Gastroesophageal sphincter (tissue), 4 donors: ENCODE data around the gene NAV2. TPM values are rescaled to one million over a fixed set of nuclear protein-coding genes. Genes with fewer than 3 reads are reported as not detected.
A peak's percentile ranks its signal among the peaks of the same experiment; 100 is the strongest.

Experiments used
- ATAC-seq: fragments of 150-250 bp; one replicate; pipeline ENCODE4 v1.9.1; 2016; ENCODE audit warnings: mild to moderate bottlenecking, moderate library complexity
- H3K27ac ChIP-seq, 4 donors: fragments of 200-600 bp; sonication (generic) in 3 of 4; 1 replicate in 3 of 4; 2 replicates in 1 of 4; pipeline ENCODE4 v1.5.1; 2016 to 2019
- H3K27me3 ChIP-seq: fragments of 200-600 bp; sonication (generic); one replicate; pipeline ENCODE4 v1.5.1; 2019
- H3K36me3 ChIP-seq, 2 donors: fragments of 200-600 bp; sonication (generic); one replicate each; pipeline ENCODE4 v1.5.1; 2019; ENCODE audit warnings: control low read depth in 1 of 2
- H3K4me1 ChIP-seq, 3 donors: fragments of 200-600 bp; sonication (generic); 1 replicate in 2 of 3; 2 replicates in 1 of 3; pipeline ENCODE4 v1.5.1; 2016 to 2019; ENCODE audit warnings: control low read depth in 2 of 3
- H3K4me3 ChIP-seq, 2 donors: fragments of 200-600 bp; sonication (generic); one replicate each; pipeline ENCODE4 v1.5.1; 2019; ENCODE audit warnings: mild to moderate bottlenecking in 1 of 2, moderate library complexity in 1 of 2
- H3K9me3 ChIP-seq, 3 donors: fragments of 200-600 bp; sonication (generic); one replicate each; pipeline ENCODE4 v1.5.1; 2017 to 2019; ENCODE audit warnings: control low read depth in 2 of 3
- CTCF ChIP-seq, 4 experiments: fragments of 200-600 bp in 2 of 4; fragments of 450-650 bp in 2 of 4; sonication (generic) in 1 of 4; IDR thresholded peaks; one replicate each; pipeline ENCODE4 v1.5.1; 2017 to 2019; ENCODE audit warnings: antibody characterized with exemption in 4 of 4, mild to moderate bottlenecking in 2 of 4, moderate library complexity in 2 of 4
- EP300 ChIP-seq: sonication (generic); formaldehyde crosslinking; IDR thresholded peaks from one replicate; pipeline ENCODE4 v1.6.1; 2017; ENCODE audit warnings: antibody characterized with exemption, mild to moderate bottlenecking
- POLR2A ChIP-seq, 2 donors: fragments of 450-650 bp; IDR thresholded peaks; one replicate each; pipeline ENCODE4 v1.6.1; 2017; ENCODE audit warnings: antibody characterized with exemption in 2 of 2, mild to moderate bottlenecking in 2 of 2, moderate library complexity in 1 of 2
- POLR2AphosphoS5 ChIP-seq: sonication (generic); formaldehyde crosslinking; IDR thresholded peaks from one replicate; pipeline ENCODE4 v1.6.1; 2017; ENCODE audit warnings: antibody characterized with exemption
- WGBS, 2 donors: methylation state at CpG; one replicate each; pipeline ENCODE4 v1.1.5; 2018; ENCODE audit warnings: low coverage in 1 of 2; 5-methylcytosine and 5-hydroxymethylcytosine counted together
- total RNA-seq, 4 donors: library from RNA; depleted of rRNA; stranded (reverse); fragments of >200 nt; gene quantifications; one replicate each; pipeline ENCODE4 v1.1.0, GENCODE V29; 2016

NAV2 gene
- total RNA-seq, 4 donors from 2014 or later = 19.5 to 57.1 (median 43.4) TPM

DNA sequence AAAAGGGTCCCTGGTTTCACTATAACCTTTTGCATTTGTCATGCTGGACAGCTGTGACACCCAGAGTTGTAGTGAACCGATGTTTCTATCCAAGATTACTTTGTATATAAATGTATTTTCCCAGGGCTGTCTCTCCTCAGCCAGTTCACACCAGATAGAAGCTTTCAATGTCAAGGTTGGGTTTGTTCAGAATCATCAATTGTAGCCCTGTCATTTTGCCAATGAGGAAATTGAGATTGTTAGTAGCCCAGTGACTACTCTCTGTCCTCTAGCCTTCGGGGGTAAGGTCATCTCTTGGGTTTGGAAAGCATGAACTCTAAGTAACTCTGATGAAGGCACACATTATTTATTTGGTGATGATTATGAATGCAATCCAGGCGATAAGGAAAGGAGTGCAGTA, 282.0 kb downstream of the NAV2 start:
- Histone ChIP-seq H3K4me1 (peaks cover 0 to 32% (median 0%) of the 10 kb centered on the region in 3 donors), H3K9me3 (no peaks in the 10 kb centered on the region), H3K27me3 (no peaks in the 10 kb centered on the region), H3K4me3 (no peak overlapping the region), H3K36me3 (peaks cover 0 to 47% of the 10 kb centered on the region in 2 donors), H3K27ac (no peak overlapping the region)
- ATAC-seq = no peak
- TF ChIP-seq CTCF (IDR thresholded peaks at IDR 0.05) (no peak), POLR2A (IDR thresholded peaks at IDR 0.05) (no peak), POLR2AphosphoS5 (no peak), EP300 (no peak)
- WGBS, 2 donors = 63 to 72% methylated on average over 3 of the region's 3 CpGs

DNA sequence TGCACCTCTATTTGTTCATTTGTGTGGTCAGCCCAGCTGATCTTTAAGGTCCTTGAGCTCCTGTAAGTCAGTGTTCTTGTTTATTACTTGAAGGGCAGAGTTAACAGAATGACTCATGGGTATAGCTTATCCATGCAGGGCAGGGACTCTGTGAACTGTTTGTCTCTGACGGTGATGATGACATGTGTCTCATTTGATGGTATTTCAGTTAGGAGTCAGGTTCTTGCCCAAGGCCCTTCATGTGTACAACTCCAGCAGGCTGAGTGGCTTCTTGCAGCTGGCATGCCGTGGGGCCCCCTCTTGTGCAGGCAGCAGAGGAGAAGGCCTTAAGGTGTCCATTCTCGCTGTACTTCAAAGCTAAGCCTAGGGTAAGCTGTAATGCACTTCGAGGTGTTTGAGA, 282.5 kb downstream of the NAV2 start:
- Histone ChIP-seq H3K36me3 (peaks cover 0 to 47% of the 10 kb centered on the region in 2 donors), H3K27me3 (no peaks in the 10 kb centered on the region), H3K4me3 (no peak overlapping the region), H3K4me1 (peaks cover 0 to 37% (median 0%) of the 10 kb centered on the region in 3 donors), H3K9me3 (no peaks in the 10 kb centered on the region), H3K27ac (no peak overlapping the region)
- TF ChIP-seq EP300 (no peak), POLR2A (IDR thresholded peaks at IDR 0.05) (no peak), POLR2AphosphoS5 (peak; percentile 58)
- 17% methylated on average over 1 of the region's 4 CpGs; no CpG with 5 or more reads in 1 of the 2 donors for WGBS, 2 donors
- peak; percentile 34 for ATAC-seq

GRCh38 chr11:19996571-19996970, 283.9 kb downstream of the NAV2 start:
- 62% methylated on average over 3 of the region's 5 CpGs; no CpG with 5 or more reads in 1 of the 2 donors for WGBS, 2 donors
- no peak for ATAC-seq
- no peak overlapping the region for H3K27ac ChIP-seq
- peaks cover 0 to 39% (median 0%) of the 10 kb centered on the region in 3 donors for H3K4me1 ChIP-seq
- H3K4me3 ChIP-seq = no peak overlapping the region
- no peaks in the 10 kb centered on the region for H3K9me3 ChIP-seq
- TF ChIP-seq POLR2A (IDR thresholded peaks at IDR 0.05) = no peak
- TF ChIP-seq POLR2AphosphoS5 = no peak
- TF ChIP-seq CTCF (IDR thresholded peaks at IDR 0.05) = no peak
- peaks cover 0 to 61% of the 10 kb centered on the region in 2 donors for H3K36me3 ChIP-seq
- no peaks in the 10 kb centered on the region for H3K27me3 ChIP-seq

GRCh38 chr11:20000022-20000350, 287.3 kb downstream of the NAV2 start:
- H3K27ac ChIP-seq = peak overlapping the region in 2 of 4 donors; percentile 5 to 24

DNA sequence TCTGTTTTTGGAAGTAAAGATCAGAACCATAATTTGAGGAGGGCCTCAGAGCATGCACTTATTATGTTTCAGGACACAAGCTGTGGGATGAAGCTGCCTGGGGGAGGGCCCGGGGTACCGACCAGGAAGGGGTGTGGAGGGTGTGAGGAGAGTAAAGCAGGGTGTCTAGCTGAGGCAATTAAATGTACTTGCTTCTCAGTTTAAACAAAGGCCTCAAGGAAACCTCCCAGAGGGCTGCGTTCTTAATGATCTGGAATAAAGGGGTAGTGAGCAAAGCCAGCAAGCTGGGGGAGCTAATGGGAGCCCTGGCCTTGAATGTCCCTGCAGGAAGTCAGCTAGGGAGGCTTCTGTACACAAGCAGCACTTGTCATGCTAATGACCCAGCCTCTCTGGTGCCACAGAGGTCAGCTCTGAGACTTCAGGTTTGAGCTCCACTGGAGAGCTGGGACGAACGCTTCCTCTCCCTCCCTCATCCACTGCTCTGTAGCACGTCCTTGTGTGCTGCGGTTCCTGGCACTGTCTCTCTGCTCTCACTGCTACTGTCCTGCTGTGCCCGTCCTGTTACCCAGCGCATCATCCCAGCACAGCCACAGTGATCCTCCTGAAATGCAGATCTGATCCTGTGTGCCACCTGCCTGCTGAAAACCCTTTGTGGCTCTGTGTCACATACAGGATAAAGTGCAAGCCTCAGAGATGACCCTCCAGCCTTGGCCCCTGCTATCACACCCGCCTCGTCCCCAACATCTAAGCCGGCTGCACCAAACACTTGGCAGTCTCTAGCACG, 287.9 kb downstream of the NAV2 start:
- Histone ChIP-seq H3K27me3 (no peaks in the 10 kb centered on the region), H3K9me3 (no peaks in the 10 kb centered on the region), H3K27ac (peak overlapping the region in 2 of 4 donors; percentile 5 to 24), H3K4me3 (no peak overlapping the region), H3K36me3 (peaks cover 0 to 74% of the 10 kb centered on the region in 2 donors), H3K4me1 (peaks cover 0 to 30% (median 0%) of the 10 kb centered on the region in 3 donors)
- no peak for ATAC-seq
- 66% methylated on average over 13 of the region's 13 CpGs; no CpG with 5 or more reads in 1 of the 2 donors for WGBS, 2 donors
- TF ChIP-seq EP300 = no peak
- TF ChIP-seq CTCF (IDR thresholded peaks at IDR 0.05) = no peak
- no peak for TF ChIP-seq POLR2A (IDR thresholded peaks at IDR 0.05)
- TF ChIP-seq POLR2AphosphoS5 = no peak

More at GRCh38 chr11:20000022-20000350, 287.3 kb downstream of the NAV2 start:
- Histone ChIP-seq H3K27me3 (no peaks in the 10 kb centered on the region), H3K36me3 (peaks cover 0 to 74% of the 10 kb centered on the region in 2 donors), H3K4me3 (no peak overlapping the region), H3K9me3 (no peaks in the 10 kb centered on the region), H3K4me1 (peaks cover 0 to 36% (median 0%) of the 10 kb centered on the region in 3 donors)
- TF ChIP-seq POLR2A (IDR thresholded peaks at IDR 0.05) = no peak
- TF ChIP-seq POLR2AphosphoS5 = no peak
- TF ChIP-seq EP300 = no peak
- TF ChIP-seq CTCF (IDR thresholded peaks at IDR 0.05) = no peak
- 48 to 60% methylated on average over 3 of the region's 3 CpGs for WGBS, 2 donors
- ATAC-seq = no peak
